ENCODE results near the gene CDK15. TPM values are rescaled to one million over a fixed set of nuclear protein-coding genes. Genes with fewer than 3 reads are reported as not detected.

CDK15 gene
- total RNA-seq, 2 donors from 2014 or later = not detected

- DNase-seq (ENCODE audit: low spot score in 2 of 2) = no peak
- no peak for ATAC-seq
- no peaks in the 10 kb centered on the region for H3K36me3 Mint-ChIP-seq
- H3K9me3 Mint-ChIP-seq = no peaks in the 10 kb centered on the region
- no peak overlapping the region for H3K27ac Mint-ChIP-seq
Observed at GRCh38 chr2:201872591-201872990, 66.3 kb downstream of the CDK15 start.

DNA sequence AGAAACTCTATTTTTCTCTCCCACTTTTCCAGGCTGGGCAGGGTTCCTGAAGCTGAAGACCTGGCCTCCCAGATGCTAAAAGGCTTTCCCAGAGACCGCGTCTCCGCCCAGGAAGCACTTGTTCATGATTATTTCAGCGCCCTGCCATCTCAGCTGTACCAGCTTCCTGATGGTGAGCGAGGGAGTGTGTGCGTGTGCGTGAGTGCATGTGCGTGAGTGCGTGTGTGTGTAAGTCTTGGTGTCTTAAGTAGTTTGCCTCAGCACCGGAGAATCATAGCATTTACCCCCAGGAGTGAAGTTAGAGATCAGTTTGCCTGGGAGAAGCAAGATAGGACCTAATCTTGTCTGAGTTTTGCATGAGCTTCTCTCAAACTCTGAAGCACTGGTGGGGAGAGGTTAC lies 73.7 kb downstream of the CDK15 start:
- Mint-ChIP-seq H3K36me3 (no peaks in the 10 kb centered on the region), H3K27ac (no peak overlapping the region), H3K9me3 (no peaks in the 10 kb centered on the region)
- no peak for ATAC-seq
- DNase-seq (ENCODE audit: low spot score in 2 of 2) = no peak

DNA sequence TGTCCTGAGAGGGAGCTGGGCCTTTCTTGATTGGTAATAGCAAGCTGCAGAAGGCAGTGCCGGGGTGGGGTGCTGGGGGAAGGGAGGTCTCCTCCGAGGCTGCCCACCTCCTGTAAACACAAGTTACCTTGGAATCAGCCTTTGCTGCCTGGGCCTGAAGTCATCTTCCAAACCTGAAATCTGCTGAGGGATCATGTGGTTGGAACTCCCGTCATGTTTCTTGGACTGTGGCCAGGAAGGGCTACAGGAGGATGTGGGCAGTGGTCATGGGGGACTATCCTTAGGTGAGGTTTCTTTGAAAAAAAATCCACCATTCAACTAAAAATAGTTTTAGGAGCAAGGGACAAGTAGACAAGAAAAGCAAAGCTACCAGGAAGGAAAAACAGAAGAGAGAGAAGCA lies 74.2 kb downstream of the CDK15 start:
- DNase-seq (ENCODE audit: low spot score in 2 of 2) = no peak
- Mint-ChIP-seq H3K27ac (no peak overlapping the region), H3K36me3 (no peaks in the 10 kb centered on the region), H3K9me3 (no peaks in the 10 kb centered on the region)
- no peak for ATAC-seq

DNA sequence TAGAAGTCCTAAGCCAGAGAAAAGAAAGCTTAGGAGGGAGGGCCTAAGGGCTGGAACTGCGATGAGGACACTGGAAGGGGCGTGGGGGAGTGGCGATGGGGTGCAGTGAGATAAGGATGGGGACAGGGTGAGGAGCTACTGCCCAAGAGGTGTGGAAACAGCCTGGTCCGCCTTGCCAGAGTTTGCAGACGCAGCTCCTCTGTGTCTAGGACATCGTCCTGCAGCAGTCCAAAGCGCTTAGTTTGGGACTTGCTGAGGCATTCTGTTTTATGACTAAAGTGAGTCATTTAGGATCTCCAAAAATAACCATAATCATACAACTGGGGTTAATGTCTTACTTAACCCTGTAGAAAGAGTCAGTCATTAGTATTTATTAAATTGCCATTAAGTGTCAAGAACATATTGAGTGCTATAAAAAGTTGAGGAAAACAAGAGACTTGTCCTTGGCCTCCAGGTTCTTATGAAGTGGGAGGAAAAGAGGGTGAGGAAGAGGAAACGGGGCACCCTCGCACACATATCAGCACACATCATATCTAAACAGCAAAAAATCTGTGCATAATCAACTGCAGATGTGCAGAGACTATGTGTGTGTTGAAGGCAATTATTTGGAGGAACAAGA lies 74.8 kb downstream of the CDK15 start:
- Mint-ChIP-seq H3K27ac (no peak overlapping the region), H3K36me3 (no peaks in the 10 kb centered on the region), H3K9me3 (no peaks in the 10 kb centered on the region)
- DNase-seq (ENCODE audit: low spot score in 2 of 2) (no peak), ATAC-seq (no peak)

GRCh38 chr2:201881741-201882140 lies 75.4 kb downstream of the CDK15 start:
- no peaks in the 10 kb centered on the region for H3K9me3 Mint-ChIP-seq
- DNase-seq (ENCODE audit: low spot score in 2 of 2) (no peak), ATAC-seq (no peak)
- no peaks in the 10 kb centered on the region for H3K36me3 Mint-ChIP-seq
- no peak overlapping the region for H3K27ac Mint-ChIP-seq

DNA sequence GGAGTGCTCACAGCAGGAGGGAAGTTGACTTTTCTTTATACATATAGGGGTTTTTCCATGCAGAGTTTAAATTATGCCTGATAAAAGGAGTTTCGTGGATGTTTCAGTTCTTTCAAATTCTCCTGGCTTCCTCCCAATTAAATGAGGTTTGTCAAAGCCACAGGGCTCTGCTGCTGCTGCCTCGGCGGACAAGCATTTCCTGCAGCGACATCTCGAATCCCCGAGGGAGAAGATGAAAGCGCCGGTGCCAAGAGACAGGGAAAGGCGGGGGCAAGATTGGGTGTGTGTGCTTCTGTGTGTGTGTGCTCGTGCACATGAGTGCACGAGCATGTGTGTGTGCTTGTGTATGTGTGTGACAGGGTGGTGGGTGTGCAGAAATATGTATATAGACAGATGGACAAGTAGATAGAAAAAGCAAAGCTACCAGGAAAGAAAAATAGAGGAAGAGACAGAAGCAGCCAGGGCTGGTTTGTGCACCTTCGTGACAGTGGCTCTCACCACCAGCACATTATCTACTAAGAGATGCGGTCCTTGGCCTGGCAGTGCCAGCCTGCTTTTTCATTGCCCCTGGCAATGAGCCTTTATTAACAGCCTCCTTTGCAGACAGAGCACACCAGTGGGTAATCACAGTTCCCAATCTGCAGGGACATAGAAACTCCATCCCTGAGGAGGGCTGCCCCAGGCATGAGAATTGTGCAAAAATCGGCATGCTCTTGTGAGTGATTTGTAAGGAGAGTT lies 76.2 kb downstream of the CDK15 start:
- ATAC-seq = no peak
- Mint-ChIP-seq H3K9me3 (no peaks in the 10 kb centered on the region), H3K36me3 (no peaks in the 10 kb centered on the region), H3K27ac (no peak overlapping the region)
- DNase-seq (ENCODE audit: low spot score in 2 of 2) = no peak

DNA sequence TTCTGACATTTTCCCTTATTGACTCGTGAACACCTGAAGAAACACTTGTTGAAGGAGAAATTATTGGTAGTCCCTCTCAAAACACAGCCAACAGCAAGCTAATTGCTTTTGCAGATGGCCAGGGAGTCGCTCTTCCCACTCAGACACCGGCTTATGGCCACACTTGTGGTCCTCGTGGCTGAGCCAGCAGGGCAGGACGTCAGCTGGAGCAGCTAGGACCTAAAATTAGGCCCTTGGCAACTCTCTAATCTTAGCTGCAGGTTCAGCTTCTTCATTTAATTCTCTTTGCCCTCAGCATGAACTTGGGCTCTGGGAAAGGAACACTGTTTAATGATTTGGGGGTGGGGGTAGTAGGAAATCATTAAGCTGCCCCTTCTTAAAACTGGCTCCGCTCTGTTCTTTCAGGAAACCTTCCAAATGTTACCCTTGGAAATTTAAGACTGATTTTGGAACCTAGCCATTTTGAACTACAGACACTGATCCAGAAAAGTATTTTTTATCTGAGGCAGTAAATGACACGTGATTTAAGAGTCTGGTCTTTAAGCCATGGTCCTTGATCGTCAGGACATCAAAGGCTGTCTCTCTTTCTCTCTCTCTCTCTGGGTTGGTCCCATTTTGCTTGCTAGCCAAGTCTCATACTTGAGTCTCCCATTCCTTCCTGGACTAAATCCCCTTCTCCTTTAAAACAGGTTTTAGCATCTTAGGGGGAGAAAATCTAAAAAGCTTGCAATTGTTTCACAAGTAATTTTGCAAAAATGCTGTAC lies 77.5 kb downstream of the CDK15 start:
- no peak overlapping the region for H3K27ac Mint-ChIP-seq
- H3K36me3 Mint-ChIP-seq = no peaks in the 10 kb centered on the region
- H3K9me3 Mint-ChIP-seq = no peaks in the 10 kb centered on the region
- no peak for DNase-seq (ENCODE audit: low spot score in 2 of 2)
- no peak for ATAC-seq

DNA sequence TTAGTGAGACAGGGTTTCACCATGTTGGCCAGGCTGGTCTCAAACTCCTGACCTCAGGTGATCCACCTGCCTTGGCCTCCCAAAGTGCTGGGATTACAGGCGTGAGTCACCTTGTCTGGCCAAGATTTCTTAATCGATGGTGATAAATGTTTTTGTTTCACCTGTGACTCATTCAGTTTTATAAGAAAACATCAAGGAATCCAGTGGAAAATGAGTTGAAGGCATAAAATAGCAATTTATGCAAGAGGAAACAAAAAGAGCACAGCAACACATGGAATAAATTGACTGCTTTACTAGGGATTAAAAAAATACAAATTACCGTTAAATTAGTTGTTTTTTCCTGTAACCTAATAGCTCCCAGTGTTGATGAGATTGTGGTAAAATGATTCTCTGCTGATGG lies 80.2 kb downstream of the CDK15 start:
- H3K9me3 Mint-ChIP-seq = no peaks in the 10 kb centered on the region
- H3K27ac Mint-ChIP-seq = no peak overlapping the region
- DNase-seq (ENCODE audit: low spot score in 2 of 2) (no peak), ATAC-seq (no peak)
- no peaks in the 10 kb centered on the region for H3K36me3 Mint-ChIP-seq

DNA sequence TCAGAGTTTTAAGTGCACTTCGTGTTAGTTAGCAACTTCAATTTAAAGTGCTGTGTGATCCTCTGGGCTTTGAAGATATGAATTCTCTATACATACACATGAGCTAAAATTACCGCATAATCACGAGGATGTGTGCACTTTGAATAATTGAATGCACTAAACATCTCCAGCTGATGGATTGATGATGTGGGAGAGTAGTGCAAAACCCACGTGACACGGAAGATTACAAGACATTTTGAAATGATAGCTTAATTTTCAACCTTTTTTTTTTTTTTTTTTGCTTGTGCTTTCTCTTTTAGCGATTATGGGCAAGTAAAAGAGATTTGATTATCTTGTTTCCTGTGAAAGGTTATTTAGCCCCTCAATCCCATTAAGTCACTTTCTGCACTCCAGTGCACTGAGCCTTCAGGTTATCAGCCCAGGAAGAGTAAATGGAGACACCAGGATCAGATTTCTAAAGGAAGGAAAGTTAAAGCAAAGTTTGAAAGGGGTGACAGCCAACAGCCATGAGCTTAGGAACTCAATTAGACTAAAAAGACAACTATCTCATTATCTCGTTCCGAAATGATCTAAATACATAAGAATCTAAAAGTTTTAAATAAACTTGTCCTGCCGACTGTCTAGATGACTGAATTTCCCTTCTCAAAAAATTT lies 81.6 kb downstream of the CDK15 start:
- Mint-ChIP-seq H3K36me3 (no peaks in the 10 kb centered on the region), H3K9me3 (no peaks in the 10 kb centered on the region), H3K27ac (no peak overlapping the region)
- DNase-seq (ENCODE audit: low spot score in 2 of 2) (no peak), ATAC-seq (no peak)

DNA sequence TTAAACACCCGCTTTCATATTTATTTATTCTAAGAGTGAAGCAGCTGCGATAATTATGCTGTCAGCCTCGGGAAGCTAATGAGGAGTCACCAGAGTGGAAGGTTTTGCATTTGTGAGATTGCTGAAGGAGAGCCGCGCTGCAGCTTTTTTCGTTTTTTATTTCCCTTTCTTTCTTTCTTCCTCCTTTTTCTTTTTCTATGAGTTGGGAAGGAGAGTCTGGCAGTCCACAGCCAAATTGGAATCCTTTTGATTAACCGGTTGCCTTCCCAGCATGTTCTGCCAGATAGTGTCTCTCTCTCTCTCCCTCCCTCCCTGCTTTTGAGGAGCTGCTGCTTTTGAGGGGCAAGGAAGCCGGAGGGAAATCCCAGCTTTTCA lies 82.1 kb downstream of the CDK15 start:
- Mint-ChIP-seq H3K9me3 (no peaks in the 10 kb centered on the region), H3K27ac (no peak overlapping the region), H3K36me3 (no peaks in the 10 kb centered on the region)
- DNase-seq (ENCODE audit: low spot score in 2 of 2) (no peak), ATAC-seq (no peak)

- Mint-ChIP-seq H3K9me3 (no peaks in the 10 kb centered on the region), H3K27ac (no peak overlapping the region)
Observed at GRCh38 chr2:201890453-201890852, 84.1 kb downstream of the CDK15 start.

GRCh38 chr2:201891676-201892075 lies 85.3 kb downstream of the CDK15 start:
- DNase-seq (ENCODE audit: low spot score in 2 of 2) = no peak
- no peak overlapping the region for H3K27ac Mint-ChIP-seq
- ATAC-seq = no peak

More at GRCh38 chr2:201890453-201890852, 84.1 kb downstream of the CDK15 start:
- ATAC-seq (no peak), DNase-seq (ENCODE audit: low spot score in 2 of 2) (no peak)
- H3K36me3 Mint-ChIP-seq = no peaks in the 10 kb centered on the region

DNA sequence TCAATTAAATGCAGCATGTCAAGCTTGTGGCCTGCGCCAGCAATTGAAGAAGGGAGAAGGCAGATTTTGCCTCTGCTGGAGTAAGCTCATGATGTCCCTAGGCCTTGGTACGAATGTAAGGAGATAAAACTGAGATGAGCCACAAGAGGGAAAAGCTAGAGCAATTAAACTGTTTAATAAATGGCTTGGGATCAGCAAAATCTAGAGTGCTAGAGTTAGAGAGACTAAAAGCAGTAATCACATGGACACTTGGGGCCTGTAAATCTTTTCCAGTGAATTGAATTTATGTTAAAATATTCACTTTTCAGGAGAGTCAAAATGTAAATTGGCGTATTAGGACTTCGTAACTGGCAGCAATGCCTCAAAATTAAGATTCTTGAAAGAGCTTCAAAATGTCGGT lies 86.2 kb downstream of the CDK15 start:
- ATAC-seq = no peak
- H3K27ac Mint-ChIP-seq = no peak overlapping the region
- no peak for DNase-seq (ENCODE audit: low spot score in 2 of 2)
- no peaks in the 10 kb centered on the region for H3K36me3 Mint-ChIP-seq
- H3K9me3 Mint-ChIP-seq = no peaks in the 10 kb centered on the region

More at GRCh38 chr2:201891676-201892075, 85.3 kb downstream of the CDK15 start:
- no peaks in the 10 kb centered on the region for H3K9me3 Mint-ChIP-seq
- no peaks in the 10 kb centered on the region for H3K36me3 Mint-ChIP-seq

GRCh38 chr2:201900362-201900761 lies 94.0 kb downstream of the CDK15 start:
- Mint-ChIP-seq H3K36me3 (no peaks in the 10 kb centered on the region), H3K9me3 (no peaks in the 10 kb centered on the region), H3K27ac (no peak overlapping the region)
- DNase-seq (ENCODE audit: low spot score in 2 of 2) (no peak), ATAC-seq (no peak)

DNA sequence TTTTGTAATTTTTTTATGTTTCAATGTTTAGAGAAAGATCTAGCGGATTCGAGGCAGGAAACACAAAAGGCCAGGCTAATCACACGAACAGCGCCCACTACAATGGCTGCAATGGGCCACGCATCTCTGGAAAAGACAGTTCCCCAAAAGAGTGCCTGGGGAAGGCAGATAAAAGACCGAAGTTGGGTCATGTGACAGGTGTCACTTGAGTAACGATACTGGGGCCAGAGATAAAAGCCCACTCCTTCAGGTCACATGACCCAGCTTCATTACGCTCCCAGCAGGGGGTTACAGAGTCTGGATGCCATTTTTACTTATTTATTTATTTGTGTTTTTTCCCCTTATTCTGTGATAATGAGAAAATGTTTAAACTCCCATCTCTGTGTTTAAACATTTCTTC lies 95.4 kb downstream of the CDK15 start:
- Mint-ChIP-seq H3K27ac (no peak overlapping the region), H3K36me3 (no peaks in the 10 kb centered on the region), H3K9me3 (no peaks in the 10 kb centered on the region)
- ATAC-seq (no peak), DNase-seq (ENCODE audit: low spot score in 2 of 2) (no peak)

GRCh38 chr2:201904538-201905420 lies 98.4 kb downstream of the CDK15 start:
- no peaks in the 10 kb centered on the region for H3K9me3 Mint-ChIP-seq
- ATAC-seq = no peak
- no peaks in the 10 kb centered on the region for H3K36me3 Mint-ChIP-seq
- DNase-seq (ENCODE audit: low spot score in 2 of 2) = no peak
- H3K27ac Mint-ChIP-seq = no peak overlapping the region

Measured in activated naive CD4-positive, alpha-beta T cell treated with anti-CD3 and anti-CD28 coated beads, Interleukin-2, amount 50 U/mL, for 72 hours (primary cell).